ENCODE results near the gene MYRIP. TPM values are rescaled to one million over a fixed set of nuclear protein-coding genes. Genes with fewer than 3 reads are reported as not detected.

MYRIP gene
- total and polyA plus RNA-seq, 2 experiments from 2014 or later, result 1.5 to 1.8 TPM

- TF ChIP-seq, protein P1, sequence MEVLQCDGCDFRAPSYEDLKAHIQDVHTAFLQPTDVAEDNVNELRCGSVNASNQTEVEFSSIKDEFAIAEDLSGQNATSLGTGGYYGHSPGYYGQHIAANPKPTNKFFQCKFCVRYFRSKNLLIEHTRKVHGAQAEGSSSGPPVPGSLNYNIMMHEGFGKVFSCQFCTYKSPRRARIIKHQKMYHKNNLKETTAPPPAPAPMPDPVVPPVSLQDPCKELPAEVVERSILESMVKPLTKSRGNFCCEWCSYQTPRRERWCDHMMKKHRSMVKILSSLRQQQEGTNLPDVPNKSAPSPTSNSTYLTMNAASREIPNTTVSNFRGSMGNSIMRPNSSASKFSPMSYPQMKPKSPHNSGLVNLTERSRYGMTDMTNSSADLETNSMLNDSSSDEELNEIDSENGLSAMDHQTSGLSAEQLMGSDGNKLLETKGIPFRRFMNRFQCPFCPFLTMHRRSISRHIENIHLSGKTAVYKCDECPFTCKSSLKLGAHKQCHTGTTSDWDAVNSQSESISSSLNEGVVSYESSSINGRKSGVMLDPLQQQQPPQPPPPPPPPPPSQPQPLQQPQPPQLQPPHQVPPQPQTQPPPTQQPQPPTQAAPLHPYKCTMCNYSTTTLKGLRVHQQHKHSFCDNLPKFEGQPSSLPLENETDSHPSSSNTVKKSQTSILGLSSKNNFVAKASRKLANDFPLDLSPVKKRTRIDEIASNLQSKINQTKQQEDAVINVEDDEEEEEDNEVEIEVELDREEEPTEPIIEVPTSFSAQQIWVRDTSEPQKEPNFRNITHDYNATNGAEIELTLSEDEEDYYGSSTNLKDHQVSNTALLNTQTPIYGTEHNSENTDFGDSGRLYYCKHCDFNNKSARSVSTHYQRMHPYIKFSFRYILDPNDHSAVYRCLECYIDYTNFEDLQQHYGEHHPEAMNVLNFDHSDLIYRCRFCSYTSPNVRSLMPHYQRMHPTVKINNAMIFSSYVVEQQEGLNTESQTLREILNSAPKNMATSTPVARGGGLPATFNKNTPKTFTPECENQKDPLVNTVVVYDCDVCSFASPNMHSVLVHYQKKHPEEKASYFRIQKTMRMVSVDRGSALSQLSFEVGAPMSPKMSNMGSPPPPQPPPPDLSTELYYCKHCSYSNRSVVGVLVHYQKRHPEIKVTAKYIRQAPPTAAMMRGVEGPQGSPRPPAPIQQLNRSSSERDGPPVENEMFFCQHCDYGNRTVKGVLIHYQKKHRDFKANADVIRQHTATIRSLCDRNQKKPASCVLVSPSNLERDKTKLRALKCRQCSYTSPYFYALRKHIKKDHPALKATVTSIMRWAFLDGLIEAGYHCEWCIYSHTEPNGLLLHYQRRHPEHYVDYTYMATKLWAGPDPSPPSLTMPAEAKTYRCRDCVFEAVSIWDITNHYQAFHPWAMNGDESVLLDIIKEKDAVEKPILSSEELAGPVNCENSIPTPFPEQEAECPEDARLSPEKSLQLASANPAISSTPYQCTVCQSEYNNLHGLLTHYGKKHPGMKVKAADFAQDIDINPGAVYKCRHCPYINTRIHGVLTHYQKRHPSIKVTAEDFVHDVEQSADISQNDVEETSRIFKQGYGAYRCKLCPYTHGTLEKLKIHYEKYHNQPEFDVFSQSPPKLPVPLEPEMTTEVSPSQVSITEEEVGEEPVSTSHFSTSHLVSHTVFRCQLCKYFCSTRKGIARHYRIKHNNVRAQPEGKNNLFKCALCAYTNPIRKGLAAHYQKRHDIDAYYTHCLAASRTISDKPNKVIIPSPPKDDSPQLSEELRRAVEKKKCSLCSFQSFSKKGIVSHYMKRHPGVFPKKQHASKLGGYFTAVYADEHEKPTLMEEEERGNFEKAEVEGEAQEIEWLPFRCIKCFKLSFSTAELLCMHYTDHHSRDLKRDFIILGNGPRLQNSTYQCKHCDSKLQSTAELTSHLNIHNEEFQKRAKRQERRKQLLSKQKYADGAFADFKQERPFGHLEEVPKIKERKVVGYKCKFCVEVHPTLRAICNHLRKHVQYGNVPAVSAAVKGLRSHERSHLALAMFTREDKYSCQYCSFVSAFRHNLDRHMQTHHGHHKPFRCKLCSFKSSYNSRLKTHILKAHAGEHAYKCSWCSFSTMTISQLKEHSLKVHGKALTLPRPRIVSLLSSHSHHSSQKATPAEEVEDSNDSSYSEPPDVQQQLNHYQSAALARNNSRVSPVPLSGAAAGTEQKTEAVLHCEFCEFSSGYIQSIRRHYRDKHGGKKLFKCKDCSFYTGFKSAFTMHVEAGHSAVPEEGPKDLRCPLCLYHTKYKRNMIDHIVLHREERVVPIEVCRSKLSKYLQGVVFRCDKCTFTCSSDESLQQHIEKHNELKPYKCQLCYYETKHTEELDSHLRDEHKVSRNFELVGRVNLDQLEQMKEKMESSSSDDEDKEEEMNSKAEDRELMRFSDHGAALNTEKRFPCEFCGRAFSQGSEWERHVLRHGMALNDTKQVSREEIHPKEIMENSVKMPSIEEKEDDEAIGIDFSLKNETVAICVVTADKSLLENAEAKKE (CRISPR knock-in tag; IDR thresholded peaks at IDR 0.05), result no peak
- TF ChIP-seq, protein P2, sequence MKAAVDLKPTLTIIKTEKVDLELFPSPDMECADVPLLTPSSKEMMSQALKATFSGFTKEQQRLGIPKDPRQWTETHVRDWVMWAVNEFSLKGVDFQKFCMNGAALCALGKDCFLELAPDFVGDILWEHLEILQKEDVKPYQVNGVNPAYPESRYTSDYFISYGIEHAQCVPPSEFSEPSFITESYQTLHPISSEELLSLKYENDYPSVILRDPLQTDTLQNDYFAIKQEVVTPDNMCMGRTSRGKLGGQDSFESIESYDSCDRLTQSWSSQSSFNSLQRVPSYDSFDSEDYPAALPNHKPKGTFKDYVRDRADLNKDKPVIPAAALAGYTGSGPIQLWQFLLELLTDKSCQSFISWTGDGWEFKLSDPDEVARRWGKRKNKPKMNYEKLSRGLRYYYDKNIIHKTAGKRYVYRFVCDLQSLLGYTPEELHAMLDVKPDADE (IDR thresholded peaks at IDR 0.05), result no peak
- TF ChIP-seq JUNB (IDR thresholded peaks at IDR 0.05; ENCODE audit: unreplicated experiment), result no peak
- TF ChIP-seq ZNF114 (CRISPR knock-in tag; IDR thresholded peaks at IDR 0.05), result no peak
- TF ChIP-seq, protein P3, sequence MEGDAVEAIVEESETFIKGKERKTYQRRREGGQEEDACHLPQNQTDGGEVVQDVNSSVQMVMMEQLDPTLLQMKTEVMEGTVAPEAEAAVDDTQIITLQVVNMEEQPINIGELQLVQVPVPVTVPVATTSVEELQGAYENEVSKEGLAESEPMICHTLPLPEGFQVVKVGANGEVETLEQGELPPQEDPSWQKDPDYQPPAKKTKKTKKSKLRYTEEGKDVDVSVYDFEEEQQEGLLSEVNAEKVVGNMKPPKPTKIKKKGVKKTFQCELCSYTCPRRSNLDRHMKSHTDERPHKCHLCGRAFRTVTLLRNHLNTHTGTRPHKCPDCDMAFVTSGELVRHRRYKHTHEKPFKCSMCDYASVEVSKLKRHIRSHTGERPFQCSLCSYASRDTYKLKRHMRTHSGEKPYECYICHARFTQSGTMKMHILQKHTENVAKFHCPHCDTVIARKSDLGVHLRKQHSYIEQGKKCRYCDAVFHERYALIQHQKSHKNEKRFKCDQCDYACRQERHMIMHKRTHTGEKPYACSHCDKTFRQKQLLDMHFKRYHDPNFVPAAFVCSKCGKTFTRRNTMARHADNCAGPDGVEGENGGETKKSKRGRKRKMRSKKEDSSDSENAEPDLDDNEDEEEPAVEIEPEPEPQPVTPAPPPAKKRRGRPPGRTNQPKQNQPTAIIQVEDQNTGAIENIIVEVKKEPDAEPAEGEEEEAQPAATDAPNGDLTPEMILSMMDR (conservative IDR thresholded peaks at IDR 0.05; ENCODE audit: low read depth in 2 of 2), result no peak
- TF ChIP-seq EZH2 (IDR thresholded peaks at IDR 0.05; ENCODE audit: low read depth, unreplicated experiment), result no peak
These were observed 482.1 kb downstream of the MYRIP start (continued) for GRCh38 chr3:40291471-40291870.
